K562 (cell line): ENCODE results near the gene USP7. TPM values are rescaled to one million over a fixed set of nuclear protein-coding genes. Genes with fewer than 3 reads are reported as not detected.
A peak's percentile ranks its signal among the peaks of the same experiment; 100 is the strongest.

Source experiments
- ARNT ChIP-seq, 2 experiments: fragments of 450-650 bp; IDR thresholded peaks; 2 replicates each; pipeline ENCODE4 v1.6.1; 2016; ENCODE audit warnings: mild to moderate bottlenecking in 1 of 2
- CC2D1A ChIP-seq: fragments of 450-650 bp; IDR thresholded peaks from 2 replicates; pipeline ENCODE4 v1.6.1; 2017; ENCODE audit warnings: mild to moderate bottlenecking
- GTF2E2 ChIP-seq: fragments of 200-800 bp; sonication (Bioruptor generic); IDR thresholded peaks from 2 replicates; pipeline ENCODE4 v1.6.1; 2016; ENCODE audit warnings: missing genetic modification characterization, missing compliant biosample characterization
- MEIS2 ChIP-seq: fragments of 450-650 bp; IDR thresholded peaks from 2 replicates; pipeline ENCODE4 v1.6.1; 2014; ENCODE audit warnings: mild to moderate bottlenecking; ENCODE audit not compliant: partially characterized antibody
- polyA plus RNA-seq, 8 experiments: library from polyadenylated mRNA; depleted of rRNA in 4 of 8; stranded (reverse) in 5 of 8; unstranded in 3 of 8; fragments of >200 nt; fragmentation: Nextera tagmentation in 2 of 8; fragmentation: Illumina TruSeq in 1 of 8; extraction: Ambion mirVana in 2 of 8; extraction: Trizol in 1 of 8; gene quantifications; 2 replicates each; pipeline versions ENCODE4 v1.2.1 to v1.2.3, GENCODE V29; 2011 to 2014; ENCODE audit warnings: inconsistent platforms in 1 of 8, missing spikeins in 1 of 8
- total RNA-seq, 7 experiments: library from RNA; depleted of rRNA in 6 of 7; stranded (reverse); fragments of >200 nt in 6 of 7; fragmentation: Illumina TruSeq in 2 of 7; extraction: Trizol in 2 of 7; gene quantifications; 2 replicates each; pipeline versions ENCODE4 v1.2.1 to v1.2.3, GENCODE V29; 2011 to 2021; ENCODE audit warnings: low replicate concordance in 1 of 7
- TF ChIP-seq, protein P1 (sequence below), 2 experiments: fragments of 450-650 bp; formaldehyde crosslinking in 1 of 2; IDR thresholded peaks; 2 replicates each; pipeline versions ENCODE4 v1.4.0 to v1.6.1; 2014 to 2020; ENCODE audit warnings: mild to moderate bottlenecking in 2 of 2, borderline replicate concordance in 1 of 2, low read depth in 1 of 2
- TF ChIP-seq, protein P2 (sequence below), 3 experiments: IDR thresholded peaks in 2 of 3; conservative IDR thresholded peaks in 1 of 3; 2 replicates each; pipeline ENCODE4 v1.5.1; 2011 to 2012; ENCODE audit warnings: low read length in 3 of 3, mild to moderate bottlenecking in 3 of 3, control low read depth in 2 of 3, improper control_type of control experiment in 1 of 3, inconsistent platforms in 1 of 3, low read depth in 1 of 3, mixed read lengths in 1 of 3, moderate library complexity in 1 of 3; ENCODE audit not compliant: insufficient read depth in 2 of 3
- TF ChIP-seq, protein P3 (sequence below), 2 experiments: fragments of 450-650 bp; IDR thresholded peaks; 2 replicates each; pipeline ENCODE4 v1.6.1; 2016; ENCODE audit warnings: mild to moderate bottlenecking in 2 of 2, borderline replicate concordance in 1 of 2, low read depth in 1 of 2, moderate library complexity in 1 of 2

Gene USP7
- total and polyA plus RNA-seq, 9 of the 15 experiments (the other 6 are each of a cell fraction or from before 2014, with no cell fraction given) = 17.1 to 145 (median 57.9) TPM

DNA sequence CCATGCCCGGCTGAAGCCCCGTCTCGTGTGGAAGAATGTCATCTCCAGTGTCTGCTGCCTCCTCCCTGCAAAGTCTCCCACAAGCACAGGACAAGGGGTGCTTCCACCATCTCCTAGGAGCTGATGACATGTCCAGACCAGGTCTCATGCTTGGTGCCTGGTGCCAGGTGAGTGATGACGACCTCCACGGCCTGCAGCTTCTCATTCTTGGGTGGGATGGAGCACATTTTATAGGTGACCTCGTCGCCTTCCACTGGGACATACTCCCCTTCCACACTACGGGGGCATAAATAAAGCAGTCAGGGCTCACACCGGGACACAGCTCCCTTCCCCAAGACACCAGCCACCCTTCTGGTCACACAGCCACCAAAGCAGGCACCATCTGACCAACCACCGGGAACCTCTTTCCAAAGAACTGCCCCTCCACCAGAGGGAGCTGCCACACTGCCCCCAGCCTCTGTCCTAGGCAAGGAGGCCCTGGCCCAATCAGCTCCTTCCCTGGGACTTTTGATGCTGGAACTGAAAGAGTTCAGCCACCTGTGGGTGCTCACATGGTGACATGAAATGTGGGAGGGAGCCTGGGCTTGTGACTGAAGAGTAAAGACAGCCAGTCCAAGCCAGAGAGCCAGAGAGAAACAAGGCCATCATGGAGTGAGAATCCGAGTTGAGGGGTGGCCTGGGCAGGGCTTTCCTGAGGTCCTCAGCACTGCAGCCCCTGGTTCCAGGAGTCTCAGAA lies 108.5 kb downstream of the USP7 start (continued):
- TF ChIP-seq, protein P1, sequence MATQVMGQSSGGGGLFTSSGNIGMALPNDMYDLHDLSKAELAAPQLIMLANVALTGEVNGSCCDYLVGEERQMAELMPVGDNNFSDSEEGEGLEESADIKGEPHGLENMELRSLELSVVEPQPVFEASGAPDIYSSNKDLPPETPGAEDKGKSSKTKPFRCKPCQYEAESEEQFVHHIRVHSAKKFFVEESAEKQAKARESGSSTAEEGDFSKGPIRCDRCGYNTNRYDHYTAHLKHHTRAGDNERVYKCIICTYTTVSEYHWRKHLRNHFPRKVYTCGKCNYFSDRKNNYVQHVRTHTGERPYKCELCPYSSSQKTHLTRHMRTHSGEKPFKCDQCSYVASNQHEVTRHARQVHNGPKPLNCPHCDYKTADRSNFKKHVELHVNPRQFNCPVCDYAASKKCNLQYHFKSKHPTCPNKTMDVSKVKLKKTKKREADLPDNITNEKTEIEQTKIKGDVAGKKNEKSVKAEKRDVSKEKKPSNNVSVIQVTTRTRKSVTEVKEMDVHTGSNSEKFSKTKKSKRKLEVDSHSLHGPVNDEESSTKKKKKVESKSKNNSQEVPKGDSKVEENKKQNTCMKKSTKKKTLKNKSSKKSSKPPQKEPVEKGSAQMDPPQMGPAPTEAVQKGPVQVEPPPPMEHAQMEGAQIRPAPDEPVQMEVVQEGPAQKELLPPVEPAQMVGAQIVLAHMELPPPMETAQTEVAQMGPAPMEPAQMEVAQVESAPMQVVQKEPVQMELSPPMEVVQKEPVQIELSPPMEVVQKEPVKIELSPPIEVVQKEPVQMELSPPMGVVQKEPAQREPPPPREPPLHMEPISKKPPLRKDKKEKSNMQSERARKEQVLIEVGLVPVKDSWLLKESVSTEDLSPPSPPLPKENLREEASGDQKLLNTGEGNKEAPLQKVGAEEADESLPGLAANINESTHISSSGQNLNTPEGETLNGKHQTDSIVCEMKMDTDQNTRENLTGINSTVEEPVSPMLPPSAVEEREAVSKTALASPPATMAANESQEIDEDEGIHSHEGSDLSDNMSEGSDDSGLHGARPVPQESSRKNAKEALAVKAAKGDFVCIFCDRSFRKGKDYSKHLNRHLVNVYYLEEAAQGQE (IDR thresholded peaks at IDR 0.05; ENCODE audit: borderline replicate concordance) = peak; percentile 25; the same call in 1 of the 2 replicates
- TF ChIP-seq, protein P1 (CRISPR knock-in tag; IDR thresholded peaks at IDR 0.05; ENCODE audit: low read depth) = no peak
- TF ChIP-seq, protein P2, sequence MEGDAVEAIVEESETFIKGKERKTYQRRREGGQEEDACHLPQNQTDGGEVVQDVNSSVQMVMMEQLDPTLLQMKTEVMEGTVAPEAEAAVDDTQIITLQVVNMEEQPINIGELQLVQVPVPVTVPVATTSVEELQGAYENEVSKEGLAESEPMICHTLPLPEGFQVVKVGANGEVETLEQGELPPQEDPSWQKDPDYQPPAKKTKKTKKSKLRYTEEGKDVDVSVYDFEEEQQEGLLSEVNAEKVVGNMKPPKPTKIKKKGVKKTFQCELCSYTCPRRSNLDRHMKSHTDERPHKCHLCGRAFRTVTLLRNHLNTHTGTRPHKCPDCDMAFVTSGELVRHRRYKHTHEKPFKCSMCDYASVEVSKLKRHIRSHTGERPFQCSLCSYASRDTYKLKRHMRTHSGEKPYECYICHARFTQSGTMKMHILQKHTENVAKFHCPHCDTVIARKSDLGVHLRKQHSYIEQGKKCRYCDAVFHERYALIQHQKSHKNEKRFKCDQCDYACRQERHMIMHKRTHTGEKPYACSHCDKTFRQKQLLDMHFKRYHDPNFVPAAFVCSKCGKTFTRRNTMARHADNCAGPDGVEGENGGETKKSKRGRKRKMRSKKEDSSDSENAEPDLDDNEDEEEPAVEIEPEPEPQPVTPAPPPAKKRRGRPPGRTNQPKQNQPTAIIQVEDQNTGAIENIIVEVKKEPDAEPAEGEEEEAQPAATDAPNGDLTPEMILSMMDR (IDR thresholded peaks at IDR 0.05 in 2 of 3, conservative IDR thresholded peaks at IDR 0.05 in 1 of 3; ENCODE audit: insufficient read depth in 2 of 3, low read depth in 1 of 3, low read length in 3 of 3) = peak; percentile 45 to 48 (median 47)
- 0 out of 2 replicates have a peak, but pooled peaks have one; percentile 12 for TF ChIP-seq CC2D1A
- TF ChIP-seq GTF2E2 (tag) = no peak
- peak; percentile 30 for TF ChIP-seq MEIS2
- TF ChIP-seq, protein P3, sequence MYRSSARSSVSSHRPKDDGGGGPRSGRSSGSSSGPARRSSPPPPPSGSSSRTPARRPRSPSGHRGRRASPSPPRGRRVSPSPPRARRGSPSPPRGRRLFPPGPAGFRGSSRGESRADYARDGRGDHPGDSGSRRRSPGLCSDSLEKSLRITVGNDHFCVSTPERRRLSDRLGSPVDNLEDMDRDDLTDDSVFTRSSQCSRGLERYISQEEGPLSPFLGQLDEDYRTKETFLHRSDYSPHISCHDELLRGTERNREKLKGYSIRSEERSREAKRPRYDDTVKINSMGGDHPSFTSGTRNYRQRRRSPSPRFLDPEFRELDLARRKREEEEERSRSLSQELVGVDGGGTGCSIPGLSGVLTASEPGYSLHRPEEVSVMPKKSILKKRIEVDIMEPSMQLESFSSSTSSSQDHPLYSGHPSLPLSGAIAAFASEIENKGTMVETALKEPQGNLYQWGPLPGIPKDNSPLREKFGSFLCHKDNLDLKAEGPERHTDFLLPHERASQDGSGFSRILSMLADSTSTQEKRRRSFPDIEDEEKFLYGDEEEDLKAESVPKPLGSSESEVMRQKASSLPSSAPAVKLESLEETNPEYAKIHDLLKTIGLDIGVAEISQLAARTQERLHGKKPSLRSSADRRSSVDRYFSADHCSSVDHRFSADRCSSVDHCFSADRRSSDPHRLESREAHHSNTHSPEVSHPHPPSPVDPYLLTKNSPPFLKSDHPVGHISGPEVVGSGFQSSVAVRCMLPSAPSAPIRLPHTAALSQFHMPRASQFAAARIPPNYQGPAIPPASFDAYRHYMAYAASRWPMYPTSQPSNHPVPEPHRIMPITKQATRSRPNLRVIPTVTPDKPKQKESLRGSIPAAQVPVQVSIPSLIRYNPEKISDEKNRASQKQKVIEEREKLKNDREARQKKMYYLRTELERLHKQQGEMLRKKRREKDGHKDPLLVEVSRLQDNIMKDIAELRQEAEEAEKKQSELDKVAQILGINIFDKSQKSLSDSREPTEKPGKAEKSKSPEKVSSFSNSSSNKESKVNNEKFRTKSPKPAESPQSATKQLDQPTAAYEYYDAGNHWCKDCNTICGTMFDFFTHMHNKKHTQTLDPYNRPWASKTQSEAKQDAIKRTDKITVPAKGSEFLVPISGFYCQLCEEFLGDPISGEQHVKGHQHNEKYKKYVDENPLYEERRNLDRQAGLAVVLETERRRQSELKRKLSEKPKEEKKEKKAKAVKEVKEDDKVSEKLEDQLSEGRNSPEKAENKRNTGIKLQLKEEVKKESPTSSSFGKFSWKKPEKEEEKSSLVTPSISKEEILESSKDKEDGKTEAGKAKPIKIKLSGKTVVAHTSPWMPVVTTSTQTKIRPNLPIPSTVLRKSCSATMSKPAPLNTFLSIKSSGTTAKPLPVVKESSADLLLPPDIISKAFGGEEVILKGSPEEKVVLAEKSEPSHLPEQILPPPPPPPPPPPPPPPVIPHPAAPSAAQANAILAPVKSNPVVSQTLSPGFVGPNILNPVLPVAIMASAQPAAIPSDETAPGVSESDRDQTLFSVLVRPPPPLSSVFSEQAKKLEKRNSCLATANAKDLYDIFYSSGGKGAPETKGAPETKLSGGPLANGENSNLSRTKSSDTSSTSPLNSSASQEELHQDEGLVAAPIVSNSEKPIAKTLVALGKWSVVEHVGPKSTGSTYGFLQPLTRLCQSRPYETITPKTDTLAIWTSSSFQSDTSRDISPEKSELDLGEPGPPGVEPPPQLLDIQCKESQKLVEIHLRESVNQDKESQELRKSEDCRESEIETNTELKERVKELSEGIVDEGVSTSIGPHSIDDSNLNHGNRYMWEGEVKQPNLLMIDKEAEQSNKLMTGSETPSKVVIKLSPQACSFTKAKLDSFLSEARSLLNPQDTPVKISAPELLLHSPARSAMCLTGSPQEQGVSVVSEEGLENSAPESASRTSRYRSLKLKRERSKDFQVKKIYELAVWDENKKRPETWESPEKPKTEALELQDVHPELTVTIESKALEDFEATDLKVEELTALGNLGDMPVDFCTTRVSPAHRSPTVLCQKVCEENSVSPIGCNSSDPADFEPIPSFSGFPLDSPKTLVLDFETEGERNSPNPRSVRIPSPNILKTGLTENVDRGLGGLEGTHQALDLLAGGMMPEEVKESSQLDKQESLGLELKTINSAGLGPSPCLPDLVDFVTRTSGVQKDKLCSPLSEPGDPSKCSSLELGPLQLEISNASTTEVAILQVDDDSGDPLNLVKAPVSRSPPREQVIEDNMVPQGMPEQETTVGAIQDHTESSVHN (IDR thresholded peaks at IDR 0.05; ENCODE audit: borderline replicate concordance in 1 of 2, low read depth in 1 of 2) = no peak
- no peak for TF ChIP-seq ARNT (IDR thresholded peaks at IDR 0.05)
